Suppressor macrophage (primary cell): ENCODE results near the gene MRM2.

Source experiments
- DNase-seq, 4 experiments: peaks; one replicate each; pipeline ENCODE4 v3.0.0-alpha.2; 2020 to 2022

MRM2 gene

GRCh38 chr7:2201686-2202360 lies 40.2 kb downstream of the MRM2 start:
- no peak for DNase-seq

- no peak for DNase-seq
Observed at GRCh38 chr7:2201128-2201527, 40.9 kb downstream of the MRM2 start.

GRCh38 chr7:2200584-2200980 lies 41.4 kb downstream of the MRM2 start:
- no peak for DNase-seq

- DNase-seq: no peak
Observed at GRCh38 chr7:2199956-2200583, 41.9 kb downstream of the MRM2 start.

- DNase-seq: no peak
Observed at GRCh38 chr7:2199528-2199927, 42.5 kb downstream of the MRM2 start.

GRCh38 chr7:2198760-2199159 lies 43.2 kb downstream of the MRM2 start:
- DNase-seq: no peak

- no peak for DNase-seq
Observed at GRCh38 chr7:2198206-2198605, 43.8 kb downstream of the MRM2 start.

- no peak for DNase-seq
Observed at GRCh38 chr7:2197436-2198155, 44.4 kb downstream of the MRM2 start.

- no peak for DNase-seq
Observed at GRCh38 chr7:2196381-2197378, 45.3 kb downstream of the MRM2 start.

- no peak for DNase-seq
Observed at GRCh38 chr7:2195400-2196246, 46.4 kb downstream of the MRM2 start.

GRCh38 chr7:2193575-2194305 lies 48.3 kb downstream of the MRM2 start:
- no peak for DNase-seq

- DNase-seq: no peak
Observed at GRCh38 chr7:2192831-2193534, 49.0 kb downstream of the MRM2 start.

- DNase-seq: no peak
Observed at GRCh38 chr7:2191016-2191415, 51.0 kb downstream of the MRM2 start.

- DNase-seq: no peak
Observed at GRCh38 chr7:2190531-2190930, 51.5 kb downstream of the MRM2 start.

GRCh38 chr7:2186166-2186565 lies 55.8 kb downstream of the MRM2 start:
- DNase-seq: no peak

GRCh38 chr7:2185715-2186114 lies 56.3 kb downstream of the MRM2 start:
- DNase-seq: no peak
